Activated CD4-positive, alpha-beta T cell treated with anti-CD3 and anti-CD28 coated beads, Interleukin-2, amount 50 U/mL, for 4 hours (primary cell): ENCODE results near the gene AFF4.
"Not testable (repeated sequence)": the region's sequence is repeated elsewhere in the genome, so short reads cannot be mapped to it uniquely, and the experiment has no call there.

Source experiments
- DNase-seq, 2 experiments: peaks; one replicate each; pipeline ENCODE4 v3.0.0-alpha.2; 2020

Gene AFF4

GRCh38 chr5:132956166-132956799 lies 7.2 kb downstream of the AFF4 start:
- DNase-seq = not testable (repeated sequence)

- DNase-seq = no peak
Observed at GRCh38 chr5:132953710-132954109, 9.7 kb downstream of the AFF4 start.

GRCh38 chr5:132952829-132953228 lies 10.6 kb downstream of the AFF4 start:
- DNase-seq = no peak

GRCh38 chr5:132951897-132952296 lies 11.5 kb downstream of the AFF4 start:
- DNase-seq = no peak

DNA sequence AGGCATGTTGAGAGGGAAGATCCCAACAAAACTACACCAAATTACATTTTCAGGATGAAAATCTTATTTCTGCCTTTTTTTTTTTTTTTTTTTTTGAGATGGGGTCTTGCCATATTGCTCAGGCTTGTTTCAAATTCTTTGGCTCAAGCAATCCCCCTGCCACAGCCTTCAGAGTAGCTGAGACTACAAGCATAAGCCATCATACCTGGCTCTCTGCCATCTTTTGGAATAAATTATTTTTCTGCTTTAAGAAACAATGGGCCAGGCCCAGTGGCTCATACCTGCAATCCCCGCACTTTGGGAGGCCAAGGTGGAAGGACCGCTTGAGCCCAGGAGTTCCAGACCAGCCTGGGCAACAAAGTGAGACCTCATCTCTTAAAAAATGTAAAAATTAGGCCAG lies 14.3 kb downstream of the AFF4 start:
- DNase-seq = no peak

DNA sequence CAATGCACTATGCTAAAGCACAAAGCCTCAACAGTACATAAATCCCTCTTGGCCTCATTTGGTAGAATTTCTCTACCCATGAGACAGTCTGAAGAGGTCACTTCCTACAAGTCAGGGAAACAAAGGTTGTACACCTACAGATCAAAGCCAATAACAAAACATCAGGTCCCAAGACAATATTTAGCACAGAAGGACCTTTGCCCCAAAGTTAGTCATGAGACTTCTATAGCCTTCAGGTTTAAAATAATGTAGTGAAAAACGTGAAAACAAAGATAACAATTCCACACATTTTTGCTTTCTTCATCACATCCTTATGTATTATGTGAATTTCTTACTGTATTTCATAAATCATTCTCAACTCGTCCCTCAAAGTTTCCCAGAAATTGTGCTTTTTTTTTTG lies 15.8 kb downstream of the AFF4 start:
- DNase-seq = no peak

GRCh38 chr5:132945315-132945714 lies 18.1 kb downstream of the AFF4 start:
- DNase-seq = not testable (repeated sequence)

GRCh38 chr5:132943362-132944022 lies 19.9 kb downstream of the AFF4 start:
- no peak for DNase-seq

- no peak for DNase-seq
Observed at GRCh38 chr5:132941331-132941730, 22.1 kb downstream of the AFF4 start.

- DNase-seq = no peak
Observed at GRCh38 chr5:132928062-132928407, 35.4 kb downstream of the AFF4 start.

DNA sequence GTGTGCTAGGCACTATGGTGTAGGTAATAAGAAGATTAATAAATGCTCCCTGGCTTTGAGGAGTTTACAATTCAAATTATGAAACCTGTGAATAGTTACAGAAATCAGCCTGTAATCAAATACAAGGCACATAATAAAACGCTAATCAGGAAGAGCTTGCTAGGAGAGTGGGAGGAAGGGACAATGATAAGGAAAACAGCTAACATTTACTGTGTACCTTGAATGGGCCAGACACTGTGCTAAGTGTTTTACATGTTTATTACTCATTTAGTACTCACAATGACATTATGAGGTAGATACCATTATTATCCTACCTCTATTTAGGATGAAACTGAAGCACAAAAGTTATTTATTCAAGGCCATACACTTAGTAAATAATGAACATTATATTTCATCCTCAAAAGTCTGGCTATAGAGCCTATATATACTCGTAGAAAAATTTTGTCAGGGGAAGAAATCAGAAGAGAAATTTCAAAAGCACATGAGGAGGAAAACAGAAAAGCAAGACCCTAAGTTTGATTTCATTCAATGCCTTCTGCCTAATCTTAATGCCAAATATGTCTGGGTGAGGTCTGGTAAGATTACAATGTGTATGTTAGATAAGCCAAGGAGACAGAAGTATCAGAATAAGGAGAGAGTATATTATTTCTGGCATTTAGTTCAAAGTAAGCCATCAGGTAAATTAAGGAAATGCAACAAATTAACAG lies 35.9 kb downstream of the AFF4 start:
- DNase-seq = no peak

GRCh38 chr5:132926437-132926836 lies 37.0 kb downstream of the AFF4 start:
- DNase-seq = no peak

DNA sequence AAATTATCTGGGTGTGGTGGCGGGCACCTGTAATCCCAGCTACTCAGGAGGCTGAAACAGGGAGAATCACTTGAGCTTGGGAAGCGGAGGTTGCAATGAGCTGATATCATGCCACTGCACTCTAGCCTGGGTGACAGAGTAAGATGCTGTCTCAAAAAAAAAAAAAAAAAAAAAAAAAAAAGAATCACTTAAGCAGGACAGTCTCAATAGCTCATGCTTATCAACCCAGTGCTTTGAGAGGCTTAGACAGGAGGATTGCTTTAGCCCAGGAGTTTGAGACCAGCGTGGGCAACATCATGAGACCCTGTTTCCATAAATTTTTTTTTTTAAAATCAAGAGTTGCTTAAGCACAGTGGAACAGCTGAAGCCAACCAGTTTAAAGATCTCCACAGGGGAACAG lies 47.3 kb downstream of the AFF4 start:
- DNase-seq = no peak

DNA sequence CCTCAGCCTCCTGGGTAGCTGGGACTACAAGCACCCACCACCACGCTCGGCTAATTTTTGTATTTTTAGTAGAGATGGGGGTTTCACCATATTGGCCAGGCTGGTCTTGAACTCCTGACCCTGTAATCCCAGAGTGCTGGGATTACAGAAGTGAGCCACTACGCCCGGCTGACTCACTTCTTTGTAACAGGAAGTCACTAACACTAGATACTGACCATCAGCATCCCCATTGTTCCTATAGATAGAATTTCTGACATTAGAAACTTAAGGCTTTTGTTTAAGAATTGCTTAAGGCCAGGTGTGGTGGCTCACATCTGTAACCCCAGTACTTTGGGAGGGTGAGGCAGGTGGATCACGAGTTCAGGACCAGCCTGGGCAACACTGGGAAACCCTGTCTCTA lies 47.8 kb downstream of the AFF4 start:
- no peak for DNase-seq

DNA sequence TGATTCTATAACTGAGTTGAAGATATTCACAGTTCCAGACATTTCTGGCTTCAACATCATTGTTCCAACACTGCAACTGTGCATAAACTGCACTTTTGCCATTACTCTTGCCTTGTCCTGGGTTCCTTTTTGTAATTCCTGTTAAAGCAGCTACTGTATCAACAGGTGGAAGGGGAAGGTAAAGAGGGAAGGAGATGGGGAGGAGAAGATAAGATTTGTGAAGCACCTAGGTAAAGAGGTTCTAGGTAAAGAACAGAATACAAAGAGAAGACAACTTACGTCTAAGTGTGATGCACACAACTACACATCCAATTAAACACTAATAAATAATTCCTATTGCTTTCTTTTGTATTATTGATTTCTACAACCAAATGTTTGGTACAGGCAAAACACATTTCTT lies 53.7 kb downstream of the AFF4 start:
- DNase-seq = no peak

GRCh38 chr5:132907161-132907560 lies 56.3 kb downstream of the AFF4 start:
- DNase-seq = no peak

DNA sequence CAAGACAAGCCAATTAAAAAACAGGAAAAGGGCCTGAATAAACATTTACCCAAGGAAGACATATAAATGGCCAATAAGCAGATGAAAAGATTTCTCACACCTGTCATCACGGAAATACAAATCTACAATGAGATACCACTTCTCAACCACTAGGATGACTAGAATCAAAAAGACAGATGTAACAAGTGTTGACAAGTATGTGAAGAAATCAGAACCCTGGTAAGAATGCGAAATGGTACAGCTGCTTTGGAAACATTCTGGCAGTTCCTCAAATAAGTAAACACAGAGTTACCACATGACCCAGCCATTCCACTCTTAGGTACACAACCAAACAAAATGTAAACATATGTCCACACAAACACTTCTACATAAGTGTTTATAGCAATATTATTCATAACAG lies 57.5 kb downstream of the AFF4 start:
- DNase-seq = no peak

- no peak for DNase-seq
Observed at GRCh38 chr5:132901730-132902129, 61.7 kb downstream of the AFF4 start.

DNA sequence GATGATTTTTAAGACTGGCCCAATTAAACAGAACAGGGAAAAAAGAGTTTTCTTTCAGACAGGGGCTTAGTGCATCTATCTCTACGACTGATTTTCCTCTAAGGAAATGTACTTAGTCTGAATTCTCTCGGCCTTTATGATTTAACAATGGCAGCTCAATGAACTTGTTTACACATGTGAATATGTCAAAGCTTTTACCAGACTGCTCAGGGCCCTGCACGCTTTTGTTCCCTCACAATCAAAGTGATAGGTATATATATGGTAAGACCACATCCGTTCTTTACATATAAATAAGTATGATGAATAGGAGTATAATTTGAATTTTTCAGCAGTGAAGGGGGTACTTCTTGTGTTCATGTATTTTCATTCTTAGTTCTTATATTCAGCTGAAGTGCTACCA lies 62.4 kb downstream of the AFF4 start:
- no peak for DNase-seq

DNA sequence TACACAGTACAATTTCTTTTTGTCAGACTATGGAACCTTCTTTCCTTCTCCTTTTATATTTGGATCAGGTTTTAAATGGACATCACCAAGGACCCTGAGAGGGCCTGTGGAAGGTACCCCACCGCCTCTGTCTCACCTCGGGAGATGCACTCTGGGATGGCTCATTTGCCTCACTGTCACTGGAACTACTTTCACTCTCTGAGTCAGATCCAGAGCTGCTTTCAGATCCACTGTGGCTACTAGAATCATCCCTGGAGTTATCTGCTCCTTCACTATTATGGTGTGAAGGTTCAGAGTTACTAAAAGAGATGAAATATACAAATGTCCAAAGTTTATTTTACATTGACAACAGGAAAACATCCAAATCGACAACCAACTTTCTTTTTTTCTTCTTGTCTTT lies 65.3 kb downstream of the AFF4 start:
- no peak for DNase-seq

DNA sequence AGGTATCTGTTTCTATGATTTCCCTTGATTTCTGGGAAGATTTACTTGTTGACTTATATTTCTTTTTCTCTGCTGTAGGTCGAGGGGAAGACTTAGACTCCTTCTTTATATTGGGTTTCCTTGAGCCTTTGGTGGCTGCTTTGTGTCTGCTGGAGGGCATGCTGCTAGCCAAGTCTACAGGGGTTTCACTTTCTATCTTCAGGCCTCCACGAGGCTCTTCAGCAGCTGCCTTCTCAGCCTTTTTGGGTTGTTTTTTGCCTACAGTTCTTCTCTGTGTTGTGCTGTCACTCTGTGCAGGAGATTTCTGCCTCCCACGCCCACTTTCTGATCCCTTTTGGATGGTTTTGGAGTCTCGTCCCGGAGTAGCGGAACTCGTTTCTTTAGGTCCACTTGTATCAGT lies 66.7 kb downstream of the AFF4 start:
- DNase-seq = no peak

DNA sequence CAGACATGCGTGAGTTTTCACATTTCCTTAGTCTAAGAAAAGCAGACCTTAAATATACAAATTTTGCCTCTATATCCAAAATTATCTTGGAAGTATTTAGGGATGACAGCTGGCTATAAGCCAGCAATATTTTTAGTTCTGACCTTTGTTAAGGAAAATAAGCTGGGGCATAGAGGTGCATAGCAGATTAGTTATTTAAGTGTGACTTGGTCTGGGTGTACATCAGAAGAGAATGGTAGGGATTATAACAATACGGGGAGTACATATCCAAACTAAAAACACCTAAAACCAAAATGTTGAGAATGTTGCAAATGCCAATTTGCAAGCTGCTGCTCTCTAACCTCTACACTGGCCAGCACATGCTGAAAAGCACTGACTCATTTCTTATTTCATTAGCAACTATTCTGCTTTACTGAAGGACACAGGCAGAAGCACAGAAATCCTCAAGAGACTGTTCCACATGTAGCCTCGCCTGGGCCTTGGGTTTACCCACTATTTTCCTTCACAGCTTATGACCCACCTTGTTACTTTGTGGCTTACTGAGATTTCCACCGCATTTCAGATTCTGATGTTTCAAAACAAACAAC lies 67.6 kb downstream of the AFF4 start:
- DNase-seq = no peak

DNA sequence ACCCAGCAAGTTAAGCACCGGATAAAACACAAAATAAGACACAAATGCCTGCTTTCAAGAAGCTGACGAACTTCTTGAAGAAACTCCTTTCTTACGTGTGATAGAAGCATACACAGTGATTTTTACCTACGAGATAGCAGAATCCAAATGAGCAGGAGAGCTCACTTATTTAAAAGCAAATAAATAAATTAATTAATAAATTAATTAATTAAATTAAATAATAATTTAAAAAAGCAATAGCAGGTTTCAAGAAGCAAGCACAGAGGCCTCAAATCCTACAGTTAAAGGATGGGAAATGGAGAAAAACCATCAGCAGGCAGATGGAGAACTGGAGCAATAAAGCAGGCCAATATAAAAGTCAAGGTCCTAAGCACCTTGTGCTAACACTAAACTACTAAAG lies 72.6 kb downstream of the AFF4 start:
- no peak for DNase-seq

DNA sequence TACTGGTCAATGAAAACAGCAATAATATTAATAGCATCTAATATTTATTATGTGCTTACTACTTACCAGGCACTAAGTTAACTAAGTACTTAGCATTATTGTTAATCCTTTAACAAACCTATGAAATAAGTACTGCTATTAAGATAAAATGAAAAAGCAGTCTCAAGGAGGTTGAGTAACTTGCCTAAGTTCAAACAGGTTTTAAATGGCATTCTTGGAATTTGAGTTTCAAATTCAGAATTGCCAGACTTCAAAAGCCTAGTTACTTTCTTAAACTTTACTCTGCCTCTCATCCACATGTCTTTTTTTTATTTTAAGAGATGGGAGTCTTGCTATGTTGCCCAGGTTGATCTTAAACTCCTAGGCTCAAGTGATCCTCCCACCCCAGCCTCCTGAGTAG lies 73.9 kb downstream of the AFF4 start:
- DNase-seq = no peak
